HEK293 (cell line): ENCODE results near the gene CNST.

Experiments used
- CTCF ChIA-PET: fragments of 350-600 bp; formaldehyde crosslinking; extraction: SDS; loops from one replicate; lab custom pipeline; 2021; ENCODE audit warnings: antibody characterized with exemption; lab: Yijun Ruan, JAX
- POLR2A ChIA-PET: fragments of 300-600 bp; formaldehyde crosslinking; extraction: SDS; loops from one replicate; lab custom pipeline; 2020; ENCODE audit warnings: antibody characterized with exemption, inconsistent platforms; lab: Yijun Ruan, JAX
- H3K27ac ChIP-seq: fragments of 200-500 bp; sonication (Bioruptor generic); 2 replicates; pipeline ENCODE4 v1.5.1; 2014; ENCODE audit warnings: low read depth, low read length, control low read depth, inconsistent platforms; ENCODE audit errors: extremely low read depth
- H3K36me3 ChIP-seq, 2 experiments: fragments of 200-500 bp in 1 of 2; sonication (Bioruptor generic) in 1 of 2; 1 replicate in 1 of 2; 2 replicates in 1 of 2; pipeline ENCODE4 v1.5.1; 2014 to 2017; ENCODE audit warnings: inconsistent platforms in 2 of 2, low read length in 2 of 2; ENCODE audit not compliant: control insufficient read depth in 2 of 2, insufficient read depth in 1 of 2
- H3K4me1 ChIP-seq: fragments of 200-500 bp; sonication (Bioruptor generic); 2 replicates; pipeline ENCODE4 v1.5.1; 2014; ENCODE audit warnings: mild to moderate bottlenecking, low read length, inconsistent platforms; ENCODE audit not compliant: control insufficient read depth, insufficient read depth
- H3K4me3 ChIP-seq: 2 replicates; pipeline ENCODE4 v1.5.1; 2011; ENCODE audit warnings: low read depth, mild to moderate bottlenecking, control low read depth, low read length, moderate library complexity
- H3K9me3 ChIP-seq: fragments of 200-500 bp; sonication (Bioruptor generic); 2 replicates; pipeline ENCODE4 v1.5.1; 2014; ENCODE audit warnings: low read depth, low read length, inconsistent platforms; ENCODE audit not compliant: control insufficient read depth, insufficient read depth
- GLI2 ChIP-seq: fragments of 450-650 bp; formaldehyde crosslinking; IDR thresholded peaks from 2 replicates; pipeline ENCODE4; 2017; ENCODE audit warnings: missing biosample characterization, missing genetic modification characterization, low read depth, borderline replicate concordance
- SP3 ChIP-seq: fragments of 450-650 bp; formaldehyde crosslinking; IDR thresholded peaks from 2 replicates; pipeline ENCODE4 v1.5.1; 2016; ENCODE audit warnings: missing biosample characterization, missing genetic modification characterization
- SP7 ChIP-seq: fragments of 450-650 bp; formaldehyde crosslinking; IDR thresholded peaks from 2 replicates; pipeline ENCODE4 v1.5.1; 2016; ENCODE audit warnings: missing biosample characterization, missing genetic modification characterization
- ZEB2 ChIP-seq: fragments of 450-650 bp; formaldehyde crosslinking; IDR thresholded peaks from 2 replicates; pipeline ENCODE4 v1.5.1; 2016; ENCODE audit warnings: missing biosample characterization, missing genetic modification characterization
- ZNF169 ChIP-seq: fragments of 450-650 bp; formaldehyde crosslinking; IDR thresholded peaks from 2 replicates; pipeline ENCODE4 v1.5.1; 2016; ENCODE audit warnings: missing biosample characterization, missing genetic modification characterization
- ZNF2 ChIP-seq: fragments of 450-650 bp; formaldehyde crosslinking; IDR thresholded peaks from 2 replicates; pipeline ENCODE4 v1.5.1; 2016; ENCODE audit warnings: missing biosample characterization, missing genetic modification characterization
- ZNF23 ChIP-seq: fragments of 450-650 bp; formaldehyde crosslinking; IDR thresholded peaks from 2 replicates; pipeline ENCODE4 v1.5.1; 2016; ENCODE audit warnings: missing biosample characterization, missing genetic modification characterization, borderline replicate concordance
- ZNF239 ChIP-seq: fragments of 450-650 bp; formaldehyde crosslinking; IDR thresholded peaks from 2 replicates; pipeline ENCODE4 v1.5.1; 2016; ENCODE audit warnings: missing biosample characterization, missing genetic modification characterization
- ZNF302 ChIP-seq: fragments of 450-650 bp; formaldehyde crosslinking; IDR thresholded peaks from 2 replicates; pipeline ENCODE4 v1.5.1; 2016; ENCODE audit warnings: missing biosample characterization, missing genetic modification characterization, low read depth
- ZNF529 ChIP-seq: fragments of 450-650 bp; formaldehyde crosslinking; IDR thresholded peaks from 2 replicates; pipeline ENCODE4 v1.5.1; 2017; ENCODE audit warnings: missing genetic modification characterization, missing biosample characterization; ENCODE audit not compliant: insufficient replicate concordance
- ZNF558 ChIP-seq: fragments of 450-650 bp; formaldehyde crosslinking; IDR thresholded peaks from 2 replicates; pipeline ENCODE4 v1.5.1; 2016; ENCODE audit warnings: missing biosample characterization, missing genetic modification characterization
- ZNF596 ChIP-seq: fragments of 450-650 bp; IDR thresholded peaks from 2 replicates; pipeline ENCODE4 v1.5.0; 2018; ENCODE audit warnings: missing biosample characterization, mild to moderate bottlenecking, missing genetic modification characterization, moderate library complexity
- ZNF600 ChIP-seq: fragments of 450-650 bp; formaldehyde crosslinking; IDR thresholded peaks from 2 replicates; pipeline ENCODE4 v1.5.1; 2016; ENCODE audit warnings: missing biosample characterization, missing genetic modification characterization
- ZNF610 ChIP-seq: fragments of 450-650 bp; formaldehyde crosslinking; IDR thresholded peaks from 2 replicates; pipeline ENCODE4 v1.5.1; 2016; ENCODE audit warnings: missing biosample characterization, missing genetic modification characterization, borderline replicate concordance
- ZNF624 ChIP-seq: fragments of 450-650 bp; formaldehyde crosslinking; IDR thresholded peaks from 2 replicates; pipeline ENCODE4 v1.5.1; 2017; ENCODE audit warnings: missing biosample characterization, missing genetic modification characterization
- ZNF626 ChIP-seq: fragments of 450-650 bp; sonication (Bioruptor Pico); formaldehyde crosslinking; IDR thresholded peaks from 2 replicates; pipeline ENCODE4 v1.5.1; 2018; ENCODE audit warnings: missing biosample characterization, missing genetic modification characterization, inconsistent platforms
- ZNF777 ChIP-seq: fragments of 450-650 bp; formaldehyde crosslinking; IDR thresholded peaks from 2 replicates; pipeline ENCODE4 v1.5.1; 2017; ENCODE audit warnings: missing biosample characterization, missing genetic modification characterization, borderline replicate concordance
- TF ChIP-seq, protein P1 (sequence below): fragments of 450-650 bp; formaldehyde crosslinking; IDR thresholded peaks from 2 replicates; pipeline ENCODE4 v1.5.1; 2016; ENCODE audit warnings: missing biosample characterization, missing genetic modification characterization
- TF ChIP-seq, protein P2 (sequence below): fragments of 450-650 bp; formaldehyde crosslinking; IDR thresholded peaks from 2 replicates; pipeline ENCODE4 v1.5.0; 2017; ENCODE audit warnings: missing biosample characterization, missing genetic modification characterization, borderline replicate concordance
- TF ChIP-seq, protein P3 (sequence below): fragments of 450-650 bp; formaldehyde crosslinking; IDR thresholded peaks from 2 replicates; pipeline ENCODE4 v1.5.1; 2017; ENCODE audit warnings: missing biosample characterization, missing genetic modification characterization
- TF ChIP-seq, protein P4 (sequence below): fragments of 450-650 bp; formaldehyde crosslinking; IDR thresholded peaks from 2 replicates; pipeline ENCODE4 v1.5.1; 2016; ENCODE audit warnings: missing biosample characterization, missing genetic modification characterization
- TF ChIP-seq, protein P5 (sequence below): fragments of 450-650 bp; formaldehyde crosslinking; IDR thresholded peaks from 2 replicates; pipeline ENCODE4 v1.5.1; 2017; ENCODE audit warnings: missing biosample characterization, missing genetic modification characterization
- TF ChIP-seq, protein P6 (sequence below): fragments of 450-650 bp; formaldehyde crosslinking; IDR thresholded peaks from 2 replicates; pipeline ENCODE4 v1.5.1; 2016; ENCODE audit warnings: missing biosample characterization, missing genetic modification characterization

Gene CNST

DNA sequence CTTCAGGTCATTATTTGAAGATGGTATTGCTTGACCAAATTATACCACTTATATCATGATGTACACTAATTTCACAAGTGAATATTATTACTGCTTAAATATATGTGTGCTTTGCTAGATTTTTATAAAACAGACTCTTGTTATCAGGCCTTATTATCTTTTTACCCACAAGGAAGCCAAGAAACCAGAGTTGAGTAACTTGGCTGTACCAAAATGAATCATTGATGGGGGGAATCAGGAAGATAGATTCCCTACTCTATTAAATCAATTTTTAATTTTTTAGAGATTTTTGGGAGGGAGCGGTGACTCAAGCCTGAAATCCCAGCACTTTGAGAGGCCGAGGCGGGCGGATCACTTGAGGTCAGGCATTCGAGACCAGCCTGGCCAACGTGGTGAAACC lies 141.9 kb downstream of the CNST start:
- H3K9me3 ChIP-seq = no peaks in the 10 kb centered on the region
- CTCF ChIA-PET = no interaction called here
- no peaks in the 10 kb centered on the region for H3K36me3 ChIP-seq
- no peaks in the 10 kb centered on the region for H3K4me1 ChIP-seq
- H3K4me3 ChIP-seq = no peak overlapping the region
- no peak overlapping the region for H3K27ac ChIP-seq
- TF ChIP-seq ZNF302 (tag by site-specific recombination) = no peak
- TF ChIP-seq, all 188 proteins: peak for 0
- POLR2A ChIA-PET = no interaction called here

DNA sequence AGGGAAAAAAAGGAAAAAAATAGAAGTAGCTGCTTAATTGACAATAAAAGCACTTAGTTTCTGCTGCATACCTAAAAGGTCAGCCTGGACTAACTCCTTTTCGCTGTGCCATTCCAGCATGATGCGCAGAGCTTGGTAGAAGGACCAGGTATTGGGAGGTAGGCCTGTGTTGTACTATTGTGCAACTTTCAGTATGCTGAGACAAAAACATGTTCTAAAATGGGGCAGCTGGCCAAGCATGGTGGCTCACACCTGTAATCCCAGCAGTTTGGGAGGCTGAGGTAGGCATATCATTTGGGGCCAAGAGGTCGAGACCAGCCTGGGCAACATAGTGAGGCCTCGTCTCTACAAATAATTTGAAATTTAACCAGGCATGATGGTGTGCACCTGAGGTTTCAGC lies 142.9 kb downstream of the CNST start:
- POLR2A ChIA-PET = no interaction called here
- no peaks in the 10 kb centered on the region for H3K36me3 ChIP-seq
- no peak overlapping the region for H3K4me3 ChIP-seq
- H3K9me3 ChIP-seq = no peaks in the 10 kb centered on the region
- no peaks in the 10 kb centered on the region for H3K4me1 ChIP-seq
- no peak overlapping the region for H3K27ac ChIP-seq
- TF ChIP-seq, protein P1, sequence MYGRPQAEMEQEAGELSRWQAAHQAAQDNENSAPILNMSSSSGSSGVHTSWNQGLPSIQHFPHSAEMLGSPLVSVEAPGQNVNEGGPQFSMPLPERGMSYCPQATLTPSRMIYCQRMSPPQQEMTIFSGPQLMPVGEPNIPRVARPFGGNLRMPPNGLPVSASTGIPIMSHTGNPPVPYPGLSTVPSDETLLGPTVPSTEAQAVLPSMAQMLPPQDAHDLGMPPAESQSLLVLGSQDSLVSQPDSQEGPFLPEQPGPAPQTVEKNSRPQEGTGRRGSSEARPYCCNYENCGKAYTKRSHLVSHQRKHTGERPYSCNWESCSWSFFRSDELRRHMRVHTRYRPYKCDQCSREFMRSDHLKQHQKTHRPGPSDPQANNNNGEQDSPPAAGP (tag by site-specific recombination) = no peak
- TF ChIP-seq, protein P2, sequence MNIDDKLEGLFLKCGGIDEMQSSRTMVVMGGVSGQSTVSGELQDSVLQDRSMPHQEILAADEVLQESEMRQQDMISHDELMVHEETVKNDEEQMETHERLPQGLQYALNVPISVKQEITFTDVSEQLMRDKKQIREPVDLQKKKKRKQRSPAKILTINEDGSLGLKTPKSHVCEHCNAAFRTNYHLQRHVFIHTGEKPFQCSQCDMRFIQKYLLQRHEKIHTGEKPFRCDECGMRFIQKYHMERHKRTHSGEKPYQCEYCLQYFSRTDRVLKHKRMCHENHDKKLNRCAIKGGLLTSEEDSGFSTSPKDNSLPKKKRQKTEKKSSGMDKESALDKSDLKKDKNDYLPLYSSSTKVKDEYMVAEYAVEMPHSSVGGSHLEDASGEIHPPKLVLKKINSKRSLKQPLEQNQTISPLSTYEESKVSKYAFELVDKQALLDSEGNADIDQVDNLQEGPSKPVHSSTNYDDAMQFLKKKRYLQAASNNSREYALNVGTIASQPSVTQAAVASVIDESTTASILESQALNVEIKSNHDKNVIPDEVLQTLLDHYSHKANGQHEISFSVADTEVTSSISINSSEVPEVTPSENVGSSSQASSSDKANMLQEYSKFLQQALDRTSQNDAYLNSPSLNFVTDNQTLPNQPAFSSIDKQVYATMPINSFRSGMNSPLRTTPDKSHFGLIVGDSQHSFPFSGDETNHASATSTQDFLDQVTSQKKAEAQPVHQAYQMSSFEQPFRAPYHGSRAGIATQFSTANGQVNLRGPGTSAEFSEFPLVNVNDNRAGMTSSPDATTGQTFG = no peak
- TF ChIP-seq, protein P3, sequence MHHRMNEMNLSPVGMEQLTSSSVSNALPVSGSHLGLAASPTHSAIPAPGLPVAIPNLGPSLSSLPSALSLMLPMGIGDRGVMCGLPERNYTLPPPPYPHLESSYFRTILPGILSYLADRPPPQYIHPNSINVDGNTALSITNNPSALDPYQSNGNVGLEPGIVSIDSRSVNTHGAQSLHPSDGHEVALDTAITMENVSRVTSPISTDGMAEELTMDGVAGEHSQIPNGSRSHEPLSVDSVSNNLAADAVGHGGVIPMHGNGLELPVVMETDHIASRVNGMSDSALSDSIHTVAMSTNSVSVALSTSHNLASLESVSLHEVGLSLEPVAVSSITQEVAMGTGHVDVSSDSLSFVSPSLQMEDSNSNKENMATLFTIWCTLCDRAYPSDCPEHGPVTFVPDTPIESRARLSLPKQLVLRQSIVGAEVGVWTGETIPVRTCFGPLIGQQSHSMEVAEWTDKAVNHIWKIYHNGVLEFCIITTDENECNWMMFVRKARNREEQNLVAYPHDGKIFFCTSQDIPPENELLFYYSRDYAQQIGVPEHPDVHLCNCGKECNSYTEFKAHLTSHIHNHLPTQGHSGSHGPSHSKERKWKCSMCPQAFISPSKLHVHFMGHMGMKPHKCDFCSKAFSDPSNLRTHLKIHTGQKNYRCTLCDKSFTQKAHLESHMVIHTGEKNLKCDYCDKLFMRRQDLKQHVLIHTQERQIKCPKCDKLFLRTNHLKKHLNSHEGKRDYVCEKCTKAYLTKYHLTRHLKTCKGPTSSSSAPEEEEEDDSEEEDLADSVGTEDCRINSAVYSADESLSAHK (tag by site-specific recombination) = no peak
- no peak for TF ChIP-seq ZNF596
- no peak for TF ChIP-seq ZEB2
- no peak for TF ChIP-seq SP3 (tag by site-specific recombination)
- TF ChIP-seq, protein P4, sequence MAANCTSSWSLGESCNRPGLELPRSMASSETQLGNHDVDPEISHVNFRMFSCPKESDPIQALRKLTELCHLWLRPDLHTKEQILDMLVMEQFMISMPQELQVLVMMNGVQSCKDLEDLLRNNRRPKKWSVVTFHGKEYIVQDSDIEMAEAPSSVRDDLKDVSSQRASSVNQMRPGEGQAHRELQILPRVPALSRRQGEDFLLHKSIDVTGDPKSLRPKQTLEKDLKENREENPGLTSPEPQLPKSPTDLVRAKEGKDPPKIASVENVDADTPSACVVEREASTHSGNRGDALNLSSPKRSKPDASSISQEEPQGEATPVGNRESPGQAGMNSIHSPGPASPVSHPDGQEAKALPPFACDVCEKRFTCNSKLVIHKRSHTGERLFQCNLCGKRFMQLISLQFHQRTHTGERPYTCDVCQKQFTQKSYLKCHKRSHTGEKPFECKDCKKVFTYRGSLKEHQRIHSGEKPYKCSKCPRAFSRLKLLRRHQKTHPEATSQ (tag by site-specific recombination) = no peak
- no peak for TF ChIP-seq ZNF777 (tag by site-specific recombination)
- no peak for TF ChIP-seq ZNF600
- TF ChIP-seq ZNF529 (tag by site-specific recombination) = no peak
- TF ChIP-seq, protein P5, sequence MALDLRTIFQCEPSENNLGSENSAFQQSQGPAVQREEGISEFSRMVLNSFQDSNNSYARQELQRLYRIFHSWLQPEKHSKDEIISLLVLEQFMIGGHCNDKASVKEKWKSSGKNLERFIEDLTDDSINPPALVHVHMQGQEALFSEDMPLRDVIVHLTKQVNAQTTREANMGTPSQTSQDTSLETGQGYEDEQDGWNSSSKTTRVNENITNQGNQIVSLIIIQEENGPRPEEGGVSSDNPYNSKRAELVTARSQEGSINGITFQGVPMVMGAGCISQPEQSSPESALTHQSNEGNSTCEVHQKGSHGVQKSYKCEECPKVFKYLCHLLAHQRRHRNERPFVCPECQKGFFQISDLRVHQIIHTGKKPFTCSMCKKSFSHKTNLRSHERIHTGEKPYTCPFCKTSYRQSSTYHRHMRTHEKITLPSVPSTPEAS (tag by site-specific recombination) = no peak
- no peak for TF ChIP-seq ZNF610
- CTCF ChIA-PET = no interaction called here

DNA sequence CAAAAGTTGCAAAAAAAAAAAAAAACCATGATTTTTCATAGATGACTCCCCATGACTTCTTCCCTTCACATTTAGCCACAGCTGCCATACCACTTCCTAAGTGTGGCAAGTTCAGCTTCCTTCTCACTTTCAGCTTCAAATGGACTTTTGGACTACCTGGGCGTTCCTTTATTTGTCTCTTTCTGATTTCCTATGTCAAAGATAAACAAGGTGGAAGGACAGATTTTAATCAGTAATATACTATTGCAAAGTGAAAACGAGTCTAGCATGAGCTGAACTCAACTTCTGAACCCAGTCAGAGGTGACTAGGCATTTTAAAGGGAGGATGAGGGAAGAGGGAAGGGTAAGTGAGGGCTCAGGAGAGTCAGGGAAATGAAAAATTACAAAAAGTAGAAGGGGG lies 143.6 kb downstream of the CNST start:
- Histone ChIP-seq H3K4me1 (no peaks in the 10 kb centered on the region), H3K9me3 (no peaks in the 10 kb centered on the region), H3K36me3 (no peaks in the 10 kb centered on the region), H3K4me3 (no peak overlapping the region), H3K27ac (no peak overlapping the region)
- CTCF ChIA-PET = no interaction called here
- POLR2A ChIA-PET = interaction anchor here (0.9 kb wide), 1 partner anchor 14 kb away, joined by 3 read pairs; the partner anchor contains the start of gene SCCPDH
- TF ChIP-seq ZNF558 (tag by site-specific recombination) (no peak), GLI2 (no peak), ZNF169 (tag by site-specific recombination) (no peak), ZNF23 (no peak), ZNF239 (tag by site-specific recombination) (no peak), ZNF626 (no peak), ZNF777 (tag by site-specific recombination) (no peak), ZNF624 (tag by site-specific recombination) (no peak), SP7 (tag by site-specific recombination) (no peak), ZNF2 (tag by site-specific recombination) (no peak)
- TF ChIP-seq, protein P6, sequence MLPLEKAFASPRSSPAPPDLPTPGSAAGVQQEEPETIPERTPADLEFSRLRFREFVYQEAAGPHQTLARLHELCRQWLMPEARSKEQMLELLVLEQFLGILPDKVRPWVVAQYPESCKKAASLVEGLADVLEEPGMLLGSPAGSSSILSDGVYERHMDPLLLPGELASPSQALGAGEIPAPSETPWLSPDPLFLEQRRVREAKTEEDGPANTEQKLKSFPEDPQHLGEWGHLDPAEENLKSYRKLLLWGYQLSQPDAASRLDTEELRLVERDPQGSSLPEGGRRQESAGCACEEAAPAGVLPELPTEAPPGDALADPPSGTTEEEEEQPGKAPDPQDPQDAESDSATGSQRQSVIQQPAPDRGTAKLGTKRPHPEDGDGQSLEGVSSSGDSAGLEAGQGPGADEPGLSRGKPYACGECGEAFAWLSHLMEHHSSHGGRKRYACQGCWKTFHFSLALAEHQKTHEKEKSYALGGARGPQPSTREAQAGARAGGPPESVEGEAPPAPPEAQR (tag by site-specific recombination) = no peak
